GM12801 (cell line): Measurements from ENCODE around the gene PPEF1.

Experiments used
- CTCF ChIP-seq: IDR thresholded peaks from one replicate; pipeline ENCODE4 v1.5.1; 2011; ENCODE audit warnings: control low read depth; ENCODE audit not compliant: insufficient read length; ENCODE audit errors: extremely low read depth

PPEF1 gene

GRCh38 chrX:18707426-18708049 lies at the start of gene PPEF1:
PPEF1 (plus strand) TSS chrX:18707645; CDS start chrX:18707781, 136 bp downstream.
- TF ChIP-seq CTCF = no peak

GRCh38 chrX:18661273-18661672 lies 46.2 kb upstream of the PPEF1 start:
- TF ChIP-seq CTCF = no peak

GRCh38 chrX:18664947-18665346 lies 42.5 kb upstream of the PPEF1 start:
- no peak for TF ChIP-seq CTCF

GRCh38 chrX:18666614-18667013 lies 40.8 kb upstream of the PPEF1 start:
- no peak for TF ChIP-seq CTCF

- no peak for TF ChIP-seq CTCF
Measured at GRCh38 chrX:18668071-18668835, 39.2 kb upstream of the PPEF1 start.

GRCh38 chrX:18672008-18672407 lies 35.4 kb upstream of the PPEF1 start, which contains the start of gene RS1:
RS1 (minus strand) TSS chrX:18672108; CDS start chrX:18672068, 40 bp downstream.
- no peak for TF ChIP-seq CTCF

GRCh38 chrX:18674417-18674787 lies 33.0 kb upstream of the PPEF1 start:
- no peak for TF ChIP-seq CTCF
